Neural cell (in vitro differentiated cells): ENCODE measurements around the gene NATD1.

Experiments used
- CTCF ChIP-seq: fragments of 450-650 bp; IDR thresholded peaks from 2 replicates; pipeline ENCODE4 v1.5.1; 2014; ENCODE audit warnings: antibody characterized with exemption, mild to moderate bottlenecking, moderate library complexity; ENCODE audit not compliant: poor library complexity, severe bottlenecking
- EP300 ChIP-seq: fragments of 450-650 bp; conservative IDR thresholded peaks from 2 replicates; pipeline ENCODE4 v1.6.1; 2014; ENCODE audit warnings: antibody characterized with exemption, mild to moderate bottlenecking, moderate library complexity; ENCODE audit not compliant: poor library complexity, severe bottlenecking

DNA sequence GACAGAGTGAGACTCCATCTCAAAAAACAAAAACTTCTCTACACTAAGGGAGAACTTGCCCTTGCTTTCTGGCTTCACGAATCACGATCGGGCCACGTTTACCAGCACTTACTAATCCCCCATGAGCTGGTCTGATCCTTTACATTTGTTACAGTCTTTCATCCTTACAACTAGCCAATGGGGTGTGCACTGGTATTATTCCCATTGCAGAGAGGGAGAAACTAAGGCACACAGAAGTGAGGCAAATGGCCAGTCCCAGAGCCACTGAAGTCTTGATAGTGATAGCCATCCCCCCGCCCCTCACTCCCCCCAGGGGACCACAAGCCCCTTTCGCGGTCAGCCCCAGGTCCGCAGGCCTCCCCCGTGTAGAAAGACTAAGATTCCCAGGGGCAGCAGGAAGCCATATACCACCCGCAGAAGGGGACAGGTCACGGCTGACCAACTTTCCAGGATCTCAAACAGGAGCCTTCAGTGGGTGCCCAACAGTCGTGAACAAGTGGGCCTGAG lies 868 bp downstream of the NATD1 start:
- TF ChIP-seq CTCF = no peak
- no peak for TF ChIP-seq EP300
